OCI-M2 (cell line): ENCODE data around the gene SCGB1C1.

ENCODE experiments used
- DNase-seq: peaks from one replicate; lab custom pipeline; 2025; ENCODE audit not compliant: unreplicated experiment; lab: John Stamatoyannopoulos, UW

Gene SCGB1C1

GRCh38 chr11:205221-206001 lies 12.5 kb downstream of the SCGB1C1 start:
- DNase-seq: no peak

- DNase-seq: no peak
These were observed 13.1 kb downstream of the SCGB1C1 start for GRCh38 chr11:206002-206384.

- no peak for DNase-seq
These were observed 13.8 kb downstream of the SCGB1C1 start for GRCh38 chr11:206526-207207.

GRCh38 chr11:207208-207862 lies 14.5 kb downstream of the SCGB1C1 start, which contains the start of the genes BET1L and RIC8A:
BET1L (minus strand) TSS chr11:207399; CDS start chr11:207321, 78 bp downstream.
RIC8A (plus strand) TSS chr11:207708; CDS start chr11:208855, 1,147 bp downstream.
- DNase-seq: peak; percentile 65

GRCh38 chr11:207863-208180 lies 14.9 kb downstream of the SCGB1C1 start:
- DNase-seq: no peak

GRCh38 chr11:208181-208916 lies 15.5 kb downstream of the SCGB1C1 start:
- no peak for DNase-seq

GRCh38 chr11:208917-209260 lies 16.0 kb downstream of the SCGB1C1 start:
- no peak for DNase-seq

- no peak for DNase-seq
These were observed 16.6 kb downstream of the SCGB1C1 start for GRCh38 chr11:209275-210121.

- DNase-seq: no peak
These were observed 17.4 kb downstream of the SCGB1C1 start for GRCh38 chr11:210122-210802.

- no peak for DNase-seq
These were observed 17.9 kb downstream of the SCGB1C1 start for GRCh38 chr11:210803-211180.

- DNase-seq: no peak
These were observed 18.4 kb downstream of the SCGB1C1 start for GRCh38 chr11:211295-211694.

GRCh38 chr11:211741-212140 lies 18.9 kb downstream of the SCGB1C1 start:
- DNase-seq: no peak

GRCh38 chr11:212150-213100 lies 19.5 kb downstream of the SCGB1C1 start:
- no peak for DNase-seq

GRCh38 chr11:213111-213510 lies 20.2 kb downstream of the SCGB1C1 start:
- no peak for DNase-seq

- DNase-seq: no peak
These were observed 21.2 kb downstream of the SCGB1C1 start for GRCh38 chr11:214083-214482.

- DNase-seq: no peak
These were observed 22.7 kb downstream of the SCGB1C1 start for GRCh38 chr11:215581-216037.

GRCh38 chr11:216081-216974 lies 23.4 kb downstream of the SCGB1C1 start:
- DNase-seq: no peak

- DNase-seq: no peak
These were observed 24.8 kb downstream of the SCGB1C1 start for GRCh38 chr11:217704-218103.
